Neural cell (in vitro differentiated cells): Measurements from ENCODE around the gene ARHGEF11.

Source experiments
- CTCF ChIP-seq: fragments of 450-650 bp; IDR thresholded peaks from 2 replicates; pipeline ENCODE4 v1.5.1; 2014; ENCODE audit warnings: antibody characterized with exemption, mild to moderate bottlenecking, moderate library complexity; ENCODE audit not compliant: poor library complexity, severe bottlenecking
- EZH2 ChIP-seq: fragments of 200-600, 300-800 bp; shearing (Covaris generic), sonication (generic); IDR thresholded peaks from 2 replicates; pipeline ENCODE4 v1.6.1; 2014; ENCODE audit warnings: antibody characterized with exemption, low read length, borderline replicate concordance, mild to moderate bottlenecking; ENCODE audit not compliant: insufficient read depth, poor library complexity, severe bottlenecking
- POLR2AphosphoS5 ChIP-seq: IDR thresholded peaks from 2 replicates; pipeline ENCODE4 v1.6.1; 2012
- RAD21 ChIP-seq: fragments of 450-650 bp; conservative IDR thresholded peaks from 2 replicates; pipeline ENCODE4 v1.6.1; 2014; ENCODE audit warnings: antibody characterized with exemption, mild to moderate bottlenecking, moderate library complexity
- SMC3 ChIP-seq: fragments of 450-650 bp; conservative IDR thresholded peaks from 2 replicates; pipeline ENCODE4 v1.6.1; 2014; ENCODE audit warnings: antibody characterized with exemption, mild to moderate bottlenecking, moderate library complexity; ENCODE audit not compliant: poor library complexity
- TAF1 ChIP-seq: IDR thresholded peaks from 2 replicates; pipeline ENCODE4 v1.6.1; 2012; ENCODE audit warnings: low read depth
- TF ChIP-seq, protein P1 (sequence below): IDR thresholded peaks from 2 replicates; pipeline ENCODE4 v1.6.1; 2012; ENCODE audit warnings: borderline replicate concordance

GRCh38 chr1:156964441-156964840 lies 81.1 kb downstream of the ARHGEF11 start:
- TF ChIP-seq POLR2AphosphoS5 = no peak
- TF ChIP-seq CTCF = no peak
- TF ChIP-seq, protein P1, sequence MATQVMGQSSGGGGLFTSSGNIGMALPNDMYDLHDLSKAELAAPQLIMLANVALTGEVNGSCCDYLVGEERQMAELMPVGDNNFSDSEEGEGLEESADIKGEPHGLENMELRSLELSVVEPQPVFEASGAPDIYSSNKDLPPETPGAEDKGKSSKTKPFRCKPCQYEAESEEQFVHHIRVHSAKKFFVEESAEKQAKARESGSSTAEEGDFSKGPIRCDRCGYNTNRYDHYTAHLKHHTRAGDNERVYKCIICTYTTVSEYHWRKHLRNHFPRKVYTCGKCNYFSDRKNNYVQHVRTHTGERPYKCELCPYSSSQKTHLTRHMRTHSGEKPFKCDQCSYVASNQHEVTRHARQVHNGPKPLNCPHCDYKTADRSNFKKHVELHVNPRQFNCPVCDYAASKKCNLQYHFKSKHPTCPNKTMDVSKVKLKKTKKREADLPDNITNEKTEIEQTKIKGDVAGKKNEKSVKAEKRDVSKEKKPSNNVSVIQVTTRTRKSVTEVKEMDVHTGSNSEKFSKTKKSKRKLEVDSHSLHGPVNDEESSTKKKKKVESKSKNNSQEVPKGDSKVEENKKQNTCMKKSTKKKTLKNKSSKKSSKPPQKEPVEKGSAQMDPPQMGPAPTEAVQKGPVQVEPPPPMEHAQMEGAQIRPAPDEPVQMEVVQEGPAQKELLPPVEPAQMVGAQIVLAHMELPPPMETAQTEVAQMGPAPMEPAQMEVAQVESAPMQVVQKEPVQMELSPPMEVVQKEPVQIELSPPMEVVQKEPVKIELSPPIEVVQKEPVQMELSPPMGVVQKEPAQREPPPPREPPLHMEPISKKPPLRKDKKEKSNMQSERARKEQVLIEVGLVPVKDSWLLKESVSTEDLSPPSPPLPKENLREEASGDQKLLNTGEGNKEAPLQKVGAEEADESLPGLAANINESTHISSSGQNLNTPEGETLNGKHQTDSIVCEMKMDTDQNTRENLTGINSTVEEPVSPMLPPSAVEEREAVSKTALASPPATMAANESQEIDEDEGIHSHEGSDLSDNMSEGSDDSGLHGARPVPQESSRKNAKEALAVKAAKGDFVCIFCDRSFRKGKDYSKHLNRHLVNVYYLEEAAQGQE = no peak
- no peak for TF ChIP-seq SMC3
- TF ChIP-seq EZH2 = no peak
- no peak for TF ChIP-seq RAD21
- no peak for TF ChIP-seq TAF1
